Lower lobe of right lung (tissue), 2 donors: Measurements from ENCODE around the gene DPT. TPM values are rescaled to one million over a fixed set of nuclear protein-coding genes. Genes with fewer than 3 reads are reported as not detected.

Experiments used
- ATAC-seq, 2 donors: fragments of 200-7000 bp; cut with Tn5 transposase; one replicate each; pipeline ENCODE4 v1.9.1; 2020 to 2022; ENCODE audit warnings: mild to moderate bottlenecking in 2 of 2, moderate library complexity in 2 of 2
- DNase-seq: peaks from one replicate; pipeline ENCODE4 v3.0.0-alpha.2; 2020
- H3K27ac ChIP-seq: fragments of 200-600 bp; one replicate; pipeline ENCODE4 v1.8.0; 2022
- H3K27me3 ChIP-seq: fragments of 200-600 bp; one replicate; pipeline ENCODE4 v1.8.0; 2022; ENCODE audit warnings: low read depth
- H3K36me3 ChIP-seq: fragments of 200-600 bp; one replicate; pipeline ENCODE4 v1.8.0; 2022; ENCODE audit warnings: mild to moderate bottlenecking
- H3K4me1 ChIP-seq: fragments of 200-600 bp; one replicate; pipeline ENCODE4 v1.8.0; 2022
- H3K4me3 ChIP-seq: fragments of 200-600 bp; one replicate; pipeline ENCODE4 v1.8.0; 2022; ENCODE audit warnings: mild to moderate bottlenecking
- H3K9me3 ChIP-seq: fragments of 200-600 bp; one replicate; pipeline ENCODE4 v1.8.0; 2022
- CTCF ChIP-seq: fragments of 200-600 bp; IDR thresholded peaks from one replicate; pipeline ENCODE4 v1.8.0; 2022; ENCODE audit warnings: antibody characterized with exemption, mild to moderate bottlenecking
- intact Hi-C: fragments of 100-400 bp; cut with DNase I; formaldehyde crosslinking; loops from one replicate; pipeline ENCODE4 v1.11.0; 2022
- long read RNA-seq: library from polyadenylated mRNA; unstranded; transcript quantifications from one replicate; pipeline ENCODE4 v2.0.0, GENCODE V29; 2021
- total RNA-seq: library from RNA; stranded (reverse); fragmentation: NEBNext Ultra II Directional; extraction: Animal tissue kit (Norgen Biotek cat#: 25700); gene quantifications from one replicate; pipeline ENCODE4 v1.2.1, GENCODE V29; 2021
- donor health status: DM: no; HTN: yes; CAD: no; lungs with severe emphysema.

DPT gene
- 18.6 TPM for total RNA-seq
- long read RNA-seq, transcript DPT-201 (4 exons, 1,786 nt) = major isoform, 76 of 80 reads
- long read RNA-seq, partial matches to known transcripts = 1 of 80 reads
- long read RNA-seq, other reads (novel, unspliced or antisense) = 3 of 80 reads

GRCh38 chr1:168728473-168729404 is at the start of gene DPT:
Gene DPT, minus strand, starts transcription at chr1:168729206. Its CDS starts 32 bp downstream, at chr1:168729174.
- intact Hi-C loops = no loop called here
- no peak for DNase-seq
- H3K27me3 ChIP-seq = no peaks in the 10 kb centered on the region
- H3K4me1 ChIP-seq = no peaks in the 10 kb centered on the region
- ATAC-seq = peak; percentile 20 to 39
- H3K27ac ChIP-seq = no peak within 1 kb of the TSS
- TF ChIP-seq CTCF = no peak
- H3K9me3 ChIP-seq = no peaks in the 10 kb centered on the region
- no peaks in the 10 kb centered on the region for H3K36me3 ChIP-seq
- peak within 1 kb of the TSS; percentile 39 for H3K4me3 ChIP-seq

- Histone ChIP-seq H3K27ac (no peak overlapping the region), H3K27me3 (no peaks in the 10 kb centered on the region), H3K36me3 (no peaks in the 10 kb centered on the region), H3K4me3 (no peak overlapping the region), H3K9me3 (no peaks in the 10 kb centered on the region), H3K4me1 (no peaks in the 10 kb centered on the region)
- ATAC-seq (no peak), DNase-seq (no peak)
- no peak for TF ChIP-seq CTCF
- intact Hi-C loops = no loop called here
Observed at GRCh38 chr1:168775366-168775765, 46.4 kb upstream of the DPT start.

GRCh38 chr1:168774241-168774640 is 45.2 kb upstream of the DPT start:
- no peak for DNase-seq
- no peak overlapping the region for H3K27ac ChIP-seq
- no peak for TF ChIP-seq CTCF
- peak; percentile 54 to 70 for ATAC-seq
- H3K9me3 ChIP-seq = no peaks in the 10 kb centered on the region
- H3K4me1 ChIP-seq = no peaks in the 10 kb centered on the region
- no peaks in the 10 kb centered on the region for H3K27me3 ChIP-seq
- no peak overlapping the region for H3K4me3 ChIP-seq
- H3K36me3 ChIP-seq = no peaks in the 10 kb centered on the region
- intact Hi-C loops = no loop called here

- ATAC-seq = no peak
Observed at GRCh38 chr1:168772428-168773060, 43.5 kb upstream of the DPT start.

More at GRCh38 chr1:168772428-168773060, 43.5 kb upstream of the DPT start:
- no peaks in the 10 kb centered on the region for H3K27me3 ChIP-seq
- intact Hi-C loops = no loop called here
- H3K27ac ChIP-seq = no peak overlapping the region
- no peak overlapping the region for H3K4me3 ChIP-seq
- no peak for TF ChIP-seq CTCF
- peaks cover 12% of the 10 kb centered on the region for H3K4me1 ChIP-seq
- no peak for DNase-seq
- H3K36me3 ChIP-seq = no peaks in the 10 kb centered on the region
- H3K9me3 ChIP-seq = no peaks in the 10 kb centered on the region
